ENCODE results near the gene APPL2.
A peak's percentile ranks its signal among the peaks of the same experiment; 100 is the strongest.
"Not testable (repeated sequence)": the region's sequence is repeated elsewhere in the genome, so short reads cannot be mapped to it uniquely, and the experiment has no call there.

The APPL2 gene

GRCh38 chr12:105256431-105256830 lies 20.5 kb upstream of the APPL2 start:
- DNase-seq: not testable (repeated sequence)

- DNase-seq: no peak
Measured at GRCh38 chr12:105256011-105256410, 20.0 kb upstream of the APPL2 start.

GRCh38 chr12:105253866-105254513 lies 18.0 kb upstream of the APPL2 start:
- no peak for DNase-seq

- DNase-seq: no peak
Measured at GRCh38 chr12:105252901-105253300, 16.9 kb upstream of the APPL2 start.

GRCh38 chr12:105245776-105246427 lies 9.9 kb upstream of the APPL2 start:
- not testable (repeated sequence) for DNase-seq

- no peak for DNase-seq
Measured at GRCh38 chr12:105245291-105245690, 9.3 kb upstream of the APPL2 start.

- DNase-seq: no peak
Measured at GRCh38 chr12:105240228-105240627, 4.3 kb upstream of the APPL2 start.

GRCh38 chr12:105239304-105239703 lies 3.3 kb upstream of the APPL2 start:
- DNase-seq: no peak

GRCh38 chr12:105237666-105238065 lies 1.7 kb upstream of the APPL2 start:
- no peak for DNase-seq

GRCh38 chr12:105235281-105235731 lies 668 bp downstream of the APPL2 start:
- DNase-seq: no peak

- DNase-seq: no peak
Measured at GRCh38 chr12:105234197-105234596, 1.8 kb downstream of the APPL2 start.

GRCh38 chr12:105233041-105233905 lies 2.7 kb downstream of the APPL2 start:
- DNase-seq: no peak

GRCh38 chr12:105231396-105231795 lies 4.6 kb downstream of the APPL2 start:
- DNase-seq: no peak

- no peak for DNase-seq
Measured at GRCh38 chr12:105229371-105229770, 6.6 kb downstream of the APPL2 start.

- DNase-seq: no peak
Measured at GRCh38 chr12:105228966-105229365, 7.0 kb downstream of the APPL2 start.

- DNase-seq: no peak
Measured at GRCh38 chr12:105228494-105228893, 7.5 kb downstream of the APPL2 start.

- no peak for DNase-seq
Measured at GRCh38 chr12:105227879-105228278, 8.1 kb downstream of the APPL2 start.

- peak in 1 of 2 donors; percentile 16 for DNase-seq
Measured at GRCh38 chr12:105226219-105226618, 9.8 kb downstream of the APPL2 start.

- no peak for DNase-seq
Measured at GRCh38 chr12:105225505-105226015, 10.4 kb downstream of the APPL2 start.

- no peak for DNase-seq
Measured at GRCh38 chr12:105224399-105224798, 11.6 kb downstream of the APPL2 start.

- no peak for DNase-seq
Measured at GRCh38 chr12:105223884-105224283, 12.1 kb downstream of the APPL2 start.

- no peak for DNase-seq
Measured at GRCh38 chr12:105223352-105223845, 12.6 kb downstream of the APPL2 start.

- DNase-seq: no peak
Measured at GRCh38 chr12:105222726-105223351, 13.1 kb downstream of the APPL2 start.
